Smooth muscle cell (in vitro differentiated cells): ENCODE measurements around the gene ARHGEF4. TPM values are rescaled to one million over a fixed set of nuclear protein-coding genes. Genes with fewer than 3 reads are reported as not detected.

Experiments
- DNase-seq: peaks from one replicate; lab custom pipeline; 2025; ENCODE audit not compliant: unreplicated experiment; lab: John Stamatoyannopoulos, UW
- H2AFZ ChIP-seq: fragments of 200-600 bp; sonication (generic); 2 replicates; pipeline ENCODE4 v1.6.0; 2016; ENCODE audit warnings: antibody characterized with exemption, low read depth, mild to moderate bottlenecking
- H3F3A ChIP-seq: fragments of 200-600 bp; sonication (generic); 2 replicates; pipeline ENCODE4 v1.6.0; 2017; ENCODE audit warnings: antibody characterized with exemption, low read depth
- H3K27ac ChIP-seq: fragments of 200-600 bp; sonication (generic); 2 replicates; pipeline ENCODE4 v1.5.1; 2016; ENCODE audit warnings: low read depth, mild to moderate bottlenecking
- H3K27me3 ChIP-seq: fragments of 200-600 bp; sonication (generic); 2 replicates; pipeline ENCODE4 v1.6.1; 2016; ENCODE audit warnings: low read depth, mild to moderate bottlenecking
- H3K36me3 ChIP-seq: fragments of 200-600 bp; sonication (generic); 2 replicates; pipeline ENCODE4 v1.5.1; 2016; ENCODE audit warnings: low read depth
- H3K4me1 ChIP-seq: fragments of 200-600 bp; sonication (generic); 2 replicates; pipeline ENCODE4 v1.5.1; 2016; ENCODE audit warnings: low read depth
- H3K4me2 ChIP-seq: fragments of 200-600 bp; sonication (generic); 2 replicates; pipeline ENCODE4 v1.6.0; 2016; ENCODE audit warnings: mild to moderate bottlenecking
- H3K4me3 ChIP-seq: fragments of 200-600 bp; sonication (generic); 2 replicates; pipeline ENCODE4 v1.5.1; 2016; ENCODE audit warnings: mild to moderate bottlenecking
- H3K79me2 ChIP-seq: fragments of 200-600 bp; sonication (generic); 2 replicates; pipeline ENCODE4 v1.6.0; 2016; ENCODE audit warnings: low read depth, mild to moderate bottlenecking
- H3K9ac ChIP-seq: fragments of 200-600 bp; sonication (generic); 2 replicates; pipeline ENCODE4 v1.6.0; 2016; ENCODE audit warnings: low read depth
- H3K9me3 ChIP-seq: fragments of 200-600 bp; sonication (generic); replicated peaks from 2 replicates; pipeline ENCODE4 v1.5.1; 2016; ENCODE audit warnings: low read depth
- H4K20me1 ChIP-seq: fragments of 200-600 bp; sonication (generic); 2 replicates; pipeline ENCODE4 v1.6.0; 2016; ENCODE audit warnings: low read depth
- CTCF ChIP-seq: fragments of 200-600 bp; sonication (generic); IDR thresholded peaks from 2 replicates; pipeline ENCODE4 v1.5.1; 2017; ENCODE audit warnings: borderline replicate concordance, mild to moderate bottlenecking, antibody characterized with exemption; ENCODE audit not compliant: insufficient read depth, poor library complexity, severe bottlenecking
- WGBS: methylation state at CpG from one replicate; pipeline ENCODE4 v1.1.7; 2016; ENCODE audit warnings: low lambda C conversion rate; 5-methylcytosine and 5-hydroxymethylcytosine counted together
- polyA plus RNA-seq: library from polyadenylated mRNA; unstranded; fragments of >200 nt; fragmentation: Nextera tagmentation; extraction: Ambion mirVana; gene quantifications from 2 replicates; pipeline ENCODE4 v1.2.1, GENCODE V29; 2016
- total RNA-seq: library from RNA; depleted of rRNA; stranded (reverse); fragments of >200 nt; gene quantifications from 2 replicates; pipeline ENCODE4 v1.2.3, GENCODE V29; 2014

Gene ARHGEF4
- total and polyA plus RNA-seq, 2 experiments from 2014 or later: 14.9 to 16.0 TPM

- no peaks in the 10 kb centered on the region for H3K36me3 ChIP-seq
- no peak overlapping the region for H3K27ac ChIP-seq
- H4K20me1 ChIP-seq: peaks cover 4% of the 10 kb centered on the region
- H3K27me3 ChIP-seq: no peaks in the 10 kb centered on the region
- H3K4me3 ChIP-seq: no peak overlapping the region
- no peaks in the 10 kb centered on the region for H3F3A ChIP-seq
- TF ChIP-seq CTCF: no peak
- H2AFZ ChIP-seq: no peak overlapping the region
- H3K9me3 ChIP-seq: no peaks in the 10 kb centered on the region
- WGBS: 92% methylated on average over 11 of the region's 11 CpGs
- no peak for DNase-seq
- no peak overlapping the region for H3K9ac ChIP-seq
- H3K4me2 ChIP-seq: no peak overlapping the region
- H3K79me2 ChIP-seq: no peaks in the 10 kb centered on the region
- peaks cover 16% of the 10 kb centered on the region for H3K4me1 ChIP-seq
Measured at GRCh38 chr2:131036696-131037397, 200.1 kb downstream of the ARHGEF4 start.

- 84% methylated on average over 6 of the region's 6 CpGs for WGBS
- Histone ChIP-seq H2AFZ (no peak overlapping the region), H3K4me3 (no peak overlapping the region), H3K27ac (no peak overlapping the region), H3K79me2 (no peaks in the 10 kb centered on the region), H3F3A (no peaks in the 10 kb centered on the region), H3K36me3 (no peaks in the 10 kb centered on the region), H3K9me3 (no peaks in the 10 kb centered on the region), H3K9ac (no peak overlapping the region), H3K4me1 (peaks cover 16% of the 10 kb centered on the region), H3K4me2 (no peak overlapping the region), H4K20me1 (peaks cover 4% of the 10 kb centered on the region), H3K27me3 (no peaks in the 10 kb centered on the region)
- DNase-seq: no peak
- TF ChIP-seq CTCF: no peak
Measured at GRCh38 chr2:131037398-131038257, 200.9 kb downstream of the ARHGEF4 start.

- Histone ChIP-seq H4K20me1 (peaks cover 4% of the 10 kb centered on the region), H3K4me2 (no peak overlapping the region), H3K4me3 (no peak overlapping the region), H3K27ac (no peak overlapping the region), H2AFZ (no peak overlapping the region), H3K27me3 (no peaks in the 10 kb centered on the region), H3K79me2 (no peaks in the 10 kb centered on the region), H3K36me3 (no peaks in the 10 kb centered on the region), H3K4me1 (peaks cover 16% of the 10 kb centered on the region), H3K9ac (no peak overlapping the region), H3F3A (no peaks in the 10 kb centered on the region), H3K9me3 (no peaks in the 10 kb centered on the region)
- TF ChIP-seq CTCF: no peak
- WGBS: 94% methylated on average over 15 of the region's 17 CpGs
- DNase-seq: no peak
Measured at GRCh38 chr2:131038258-131039100, 201.8 kb downstream of the ARHGEF4 start.
